Gastroesophageal sphincter (tissue), 4 donors: ENCODE results near the gene MORN3. TPM values are rescaled to one million over a fixed set of nuclear protein-coding genes. Genes with fewer than 3 reads are reported as not detected.

Experiments used
- ATAC-seq: fragments of 150-250 bp; one replicate; pipeline ENCODE4 v1.9.1; 2016; ENCODE audit warnings: mild to moderate bottlenecking, moderate library complexity
- H3K27ac ChIP-seq, 4 donors: fragments of 200-600 bp; sonication (generic) in 3 of 4; 1 replicate in 3 of 4; 2 replicates in 1 of 4; pipeline ENCODE4 v1.5.1; 2016 to 2019
- H3K27me3 ChIP-seq: fragments of 200-600 bp; sonication (generic); one replicate; pipeline ENCODE4 v1.5.1; 2019
- H3K36me3 ChIP-seq, 2 donors: fragments of 200-600 bp; sonication (generic); one replicate each; pipeline ENCODE4 v1.5.1; 2019; ENCODE audit warnings: control low read depth in 1 of 2
- H3K4me1 ChIP-seq, 3 donors: fragments of 200-600 bp; sonication (generic); 1 replicate in 2 of 3; 2 replicates in 1 of 3; pipeline ENCODE4 v1.5.1; 2016 to 2019; ENCODE audit warnings: control low read depth in 2 of 3
- H3K4me3 ChIP-seq, 2 donors: fragments of 200-600 bp; sonication (generic); one replicate each; pipeline ENCODE4 v1.5.1; 2019; ENCODE audit warnings: mild to moderate bottlenecking in 1 of 2, moderate library complexity in 1 of 2
- H3K9me3 ChIP-seq, 3 donors: fragments of 200-600 bp; sonication (generic); one replicate each; pipeline ENCODE4 v1.5.1; 2017 to 2019; ENCODE audit warnings: control low read depth in 2 of 3
- EP300 ChIP-seq: sonication (generic); formaldehyde crosslinking; IDR thresholded peaks from one replicate; pipeline ENCODE4 v1.6.1; 2017; ENCODE audit warnings: antibody characterized with exemption, mild to moderate bottlenecking
- POLR2A ChIP-seq, 2 donors: fragments of 450-650 bp; IDR thresholded peaks; one replicate each; pipeline ENCODE4 v1.6.1; 2017; ENCODE audit warnings: antibody characterized with exemption in 2 of 2, mild to moderate bottlenecking in 2 of 2, moderate library complexity in 1 of 2
- POLR2AphosphoS5 ChIP-seq: sonication (generic); formaldehyde crosslinking; IDR thresholded peaks from one replicate; pipeline ENCODE4 v1.6.1; 2017; ENCODE audit warnings: antibody characterized with exemption
- whole genome bisulfite sequencing, 2 donors: methylation state at CpG; one replicate each; pipeline ENCODE4 v1.1.5; 2018; ENCODE audit warnings: low coverage in 1 of 2; 5-methylcytosine and 5-hydroxymethylcytosine counted together
- total RNA-seq, 4 donors: library from RNA; depleted of rRNA; stranded (reverse); fragments of >200 nt; gene quantifications; one replicate each; pipeline ENCODE4 v1.1.0, GENCODE V29; 2016
- TF ChIP-seq, protein P1 (sequence below), 4 experiments: fragments of 200-600 bp in 2 of 4; fragments of 450-650 bp in 2 of 4; sonication (generic) in 1 of 4; IDR thresholded peaks; one replicate each; pipeline ENCODE4 v1.5.1; 2017 to 2019; ENCODE audit warnings: antibody characterized with exemption in 4 of 4, mild to moderate bottlenecking in 2 of 4, moderate library complexity in 2 of 4

Gene MORN3
- total RNA-seq, 4 donors from 2014 or later = 0.23 TPM; not detected in 3

DNA sequence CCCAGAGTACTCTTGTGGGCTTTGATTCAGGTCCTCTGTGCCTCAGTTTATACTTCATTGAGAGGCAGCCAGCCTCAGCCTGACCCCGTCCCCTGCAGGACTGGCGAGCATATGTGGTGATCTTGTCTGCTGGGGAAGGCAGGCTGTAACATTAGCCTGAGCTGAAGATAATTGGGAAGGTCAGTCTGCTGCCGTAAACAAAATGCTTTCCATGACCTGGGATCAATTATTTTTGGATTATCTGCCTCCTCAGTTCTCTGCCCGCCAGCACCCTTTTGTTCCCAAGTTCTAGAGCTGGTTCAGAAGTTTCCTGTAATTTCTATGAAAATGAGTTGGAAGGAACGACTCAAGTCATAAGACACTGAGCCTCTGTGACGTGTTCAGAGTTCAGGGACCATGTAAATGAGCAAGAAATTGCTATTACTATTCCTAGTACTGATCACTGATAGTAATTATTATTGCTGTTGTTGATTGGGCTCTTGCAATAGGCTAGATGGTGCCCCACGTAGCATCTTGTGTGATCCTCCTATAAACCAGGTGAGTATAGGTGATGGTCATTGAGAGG, 38.6 kb downstream of the MORN3 start:
- TF ChIP-seq EP300 (no peak), POLR2AphosphoS5 (no peak), POLR2A (IDR thresholded peaks at IDR 0.05) (no peak)
- TF ChIP-seq, protein P1, sequence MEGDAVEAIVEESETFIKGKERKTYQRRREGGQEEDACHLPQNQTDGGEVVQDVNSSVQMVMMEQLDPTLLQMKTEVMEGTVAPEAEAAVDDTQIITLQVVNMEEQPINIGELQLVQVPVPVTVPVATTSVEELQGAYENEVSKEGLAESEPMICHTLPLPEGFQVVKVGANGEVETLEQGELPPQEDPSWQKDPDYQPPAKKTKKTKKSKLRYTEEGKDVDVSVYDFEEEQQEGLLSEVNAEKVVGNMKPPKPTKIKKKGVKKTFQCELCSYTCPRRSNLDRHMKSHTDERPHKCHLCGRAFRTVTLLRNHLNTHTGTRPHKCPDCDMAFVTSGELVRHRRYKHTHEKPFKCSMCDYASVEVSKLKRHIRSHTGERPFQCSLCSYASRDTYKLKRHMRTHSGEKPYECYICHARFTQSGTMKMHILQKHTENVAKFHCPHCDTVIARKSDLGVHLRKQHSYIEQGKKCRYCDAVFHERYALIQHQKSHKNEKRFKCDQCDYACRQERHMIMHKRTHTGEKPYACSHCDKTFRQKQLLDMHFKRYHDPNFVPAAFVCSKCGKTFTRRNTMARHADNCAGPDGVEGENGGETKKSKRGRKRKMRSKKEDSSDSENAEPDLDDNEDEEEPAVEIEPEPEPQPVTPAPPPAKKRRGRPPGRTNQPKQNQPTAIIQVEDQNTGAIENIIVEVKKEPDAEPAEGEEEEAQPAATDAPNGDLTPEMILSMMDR (IDR thresholded peaks at IDR 0.05) = no peak
- peaks cover 0 to 70% (median 17%) of the 10 kb centered on the region in 3 donors for H3K4me1 ChIP-seq

DNA sequence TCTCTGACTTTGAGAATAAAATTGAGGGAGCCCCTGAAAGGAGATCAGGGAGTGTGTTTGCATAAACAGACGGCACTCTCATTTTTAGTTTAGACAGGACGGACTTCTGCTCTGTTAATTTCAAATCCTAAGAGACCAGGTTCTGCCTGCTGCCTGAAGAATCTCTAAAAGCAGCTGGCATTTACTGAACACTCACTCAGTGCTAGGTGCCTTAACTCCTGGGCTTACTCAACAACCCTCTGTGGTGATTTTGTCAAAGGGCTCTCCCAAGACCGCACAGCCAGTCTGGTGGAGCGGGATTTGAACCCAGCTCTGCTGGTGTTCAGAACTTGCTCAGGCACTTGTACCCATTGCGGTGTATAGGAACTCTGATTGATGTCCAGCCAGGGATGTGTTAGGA, 40.9 kb downstream of the MORN3 start:
- Histone ChIP-seq H3K4me1 (peaks cover 0 to 80% (median 20%) of the 10 kb centered on the region in 3 donors), H3K4me3 (peak overlapping the region in 1 of 2 donors; percentile 79), H3K9me3 (no peaks in the 10 kb centered on the region), H3K36me3 (no peaks in the 10 kb centered on the region), H3K27me3 (no peaks in the 10 kb centered on the region), H3K27ac (peak overlapping the region in 3 of 4 donors; percentile 94 to 97 (median 95))
- 73 to 78% methylated on average over 2 to 5 of the region's 5 CpGs for WGBS, 2 donors
- TF ChIP-seq EP300 (no peak), POLR2AphosphoS5 (no peak), POLR2A (IDR thresholded peaks at IDR 0.05) (no peak)
- TF ChIP-seq, protein P1 (IDR thresholded peaks at IDR 0.05) = no peak
- ATAC-seq = no peak

More for the DNA sequence above, 38.6 kb downstream of the MORN3 start:
- ATAC-seq = no peak
- Histone ChIP-seq H3K4me3 (no peak overlapping the region), H3K36me3 (no peaks in the 10 kb centered on the region), H3K27me3 (no peaks in the 10 kb centered on the region), H3K9me3 (no peaks in the 10 kb centered on the region), H3K27ac (peak overlapping the region in 2 of 4 donors; percentile 3 to 49)
- 78 to 91% methylated on average over 5 of the region's 7 CpGs for WGBS, 2 donors

DNA sequence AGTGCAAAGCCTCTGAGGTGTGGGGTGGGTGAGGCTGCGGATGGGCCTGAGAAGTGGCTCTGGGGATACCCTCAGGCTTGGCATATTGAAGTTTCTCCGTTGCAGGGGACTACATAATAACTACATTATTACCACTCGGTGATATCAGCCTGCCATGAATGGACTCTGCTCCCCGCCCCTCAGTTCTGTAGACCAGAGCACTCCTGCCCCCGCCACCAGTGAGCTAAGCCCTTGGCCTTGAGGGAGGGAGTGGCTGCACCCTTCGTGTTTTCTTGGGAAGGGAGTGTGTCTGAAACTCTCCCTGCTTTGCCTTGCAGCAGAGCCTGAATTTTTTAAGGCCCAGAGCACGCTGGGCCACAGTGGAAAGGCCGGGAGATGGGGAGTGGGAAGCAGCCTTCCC, 41.4 kb downstream of the MORN3 start:
- TF ChIP-seq POLR2AphosphoS5 (no peak), EP300 (no peak)
- WGBS, 2 donors = 60% methylated on average over 1 of the region's 8 CpGs; no CpG with 5 or more reads in 1 of the 2 donors
- H3K36me3 ChIP-seq = no peaks in the 10 kb centered on the region
- peak overlapping the region in 3 of 4 donors; percentile 94 to 97 (median 95) for H3K27ac ChIP-seq
- H3K27me3 ChIP-seq = no peaks in the 10 kb centered on the region
- ATAC-seq = no peak
- no peaks in the 10 kb centered on the region for H3K9me3 ChIP-seq
- peak overlapping the region in 1 of 2 donors; percentile 79 for H3K4me3 ChIP-seq
- H3K4me1 ChIP-seq = peaks cover 0 to 76% (median 18%) of the 10 kb centered on the region in 3 donors

DNA sequence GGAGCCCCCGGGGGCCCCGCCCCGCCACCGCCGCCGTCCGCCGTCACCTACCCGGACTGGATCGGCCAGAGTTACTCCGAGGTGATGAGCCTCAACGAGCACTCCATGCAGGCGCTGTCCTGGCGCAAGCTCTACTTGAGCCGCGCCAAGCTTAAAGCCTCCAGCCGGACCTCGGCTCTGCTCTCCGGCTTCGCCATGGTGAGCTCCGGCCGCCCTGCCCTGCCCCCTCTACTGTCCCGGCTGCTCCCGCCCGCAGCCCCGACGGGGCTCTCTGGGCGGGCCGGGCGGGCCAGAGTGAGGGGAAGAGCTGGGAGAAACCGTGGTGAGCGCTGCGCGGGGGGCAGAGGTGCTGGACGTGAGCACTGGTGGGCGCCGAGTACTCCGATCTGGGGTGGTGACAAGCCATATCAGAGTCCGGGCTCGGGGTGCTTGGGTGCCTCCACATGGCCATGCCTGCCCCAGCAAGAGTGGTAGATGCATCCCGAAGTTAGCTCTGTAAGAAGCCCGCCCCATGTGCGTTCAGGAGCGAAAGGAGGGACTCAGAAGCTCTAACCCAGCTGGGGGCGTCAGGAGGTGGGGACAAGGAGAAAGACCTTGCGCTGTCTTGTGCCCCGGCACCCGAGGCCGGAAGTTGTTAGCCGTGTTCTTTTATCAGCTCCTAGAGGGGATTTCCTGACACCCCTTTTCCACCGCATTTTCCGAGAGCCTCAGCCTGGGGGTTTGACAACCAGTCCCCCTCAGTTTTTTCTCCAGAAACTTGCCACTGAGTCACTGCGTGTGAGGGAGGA, 42.4 kb downstream of the MORN3 start:
- Histone ChIP-seq H3K27ac (peak overlapping the region; percentile 35 to 97 (median 94)), H3K4me3 (peak overlapping the region; percentile 49 to 79), H3K9me3 (no peaks in the 10 kb centered on the region), H3K4me1 (peaks cover 0 to 66% (median 10%) of the 10 kb centered on the region in 3 donors), H3K27me3 (no peaks in the 10 kb centered on the region), H3K36me3 (no peaks in the 10 kb centered on the region)
- 0% methylated on average over 3 to 8 of the region's 53 CpGs for WGBS, 2 donors
- TF ChIP-seq, protein P1 (IDR thresholded peaks at IDR 0.05) = peak in 1 of 4 experiments; percentile 26
- TF ChIP-seq POLR2AphosphoS5 (peak; percentile 0), POLR2A (IDR thresholded peaks at IDR 0.05) (no peak)
- ATAC-seq = peak; percentile 62

DNA sequence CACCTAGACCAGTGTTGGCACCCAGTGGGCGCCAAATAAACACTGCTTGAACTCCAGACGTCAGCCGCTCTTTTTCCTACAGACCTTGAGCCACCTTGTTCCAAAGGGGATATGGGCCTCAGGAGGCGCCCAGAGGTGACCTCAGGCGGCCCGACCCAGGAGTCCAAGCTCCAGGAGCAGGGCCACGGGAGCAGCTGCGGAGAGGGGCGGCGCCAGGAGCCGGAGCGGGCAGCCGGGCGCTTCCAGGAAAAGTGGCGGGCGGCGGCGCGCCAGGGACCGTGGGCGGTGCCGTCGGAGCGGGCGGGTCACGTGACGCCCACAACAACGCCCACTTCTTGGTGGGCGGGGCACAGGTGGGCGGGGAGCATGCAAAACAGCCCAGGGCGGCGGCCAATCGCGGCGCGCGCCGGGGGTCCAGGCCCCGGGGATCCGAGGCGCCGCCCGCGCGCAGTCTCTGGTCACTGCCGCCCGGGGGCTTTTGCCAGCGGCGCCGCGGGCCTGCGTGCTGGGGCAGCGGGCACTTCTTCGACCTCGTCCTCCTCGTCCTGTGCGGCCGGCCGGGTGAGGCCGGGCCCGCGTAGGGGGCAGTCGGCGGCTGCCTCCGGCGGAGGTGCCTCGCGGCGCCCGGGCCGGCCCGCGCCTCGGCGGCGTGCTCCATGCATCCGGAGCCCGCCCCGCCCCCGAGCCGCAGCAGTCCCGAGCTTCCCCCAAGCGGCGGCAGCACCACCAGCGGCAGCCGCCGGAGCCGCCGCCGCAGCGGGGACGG, 43.2 kb downstream of the MORN3 start, which contains the start of gene ORAI1:
TSS of gene ORAI1 (plus strand) at position 444 of the 766 bp plus-strand sequence.
- H3K27ac ChIP-seq = peak within 1 kb of the TSS; percentile 35 to 97 (median 94)
- no peaks in the 10 kb centered on the region for H3K9me3 ChIP-seq
- H3K27me3 ChIP-seq = no peaks in the 10 kb centered on the region
- peak within 1 kb of the TSS; percentile 49 to 79 for H3K4me3 ChIP-seq
- TF ChIP-seq POLR2AphosphoS5 (peak; percentile 71), EP300 (no peak), POLR2A (IDR thresholded peaks at IDR 0.05) (peak; percentile 70 to 84)
- TF ChIP-seq, protein P1 (IDR thresholded peaks at IDR 0.05) = peak in 2 of 4 experiments; percentile 59
- WGBS, 2 donors = 0% methylated on average over 2 of the region's 92 CpGs; no CpG with 5 or more reads in 1 of the 2 donors
- no peaks in the 10 kb centered on the region for H3K36me3 ChIP-seq
- peak; percentile 94 for ATAC-seq
- peaks cover 0 to 59% (median 10%) of the 10 kb centered on the region in 3 donors for H3K4me1 ChIP-seq
